ENCODE data around the gene ARPIN. TPM values are rescaled to one million over a fixed set of nuclear protein-coding genes. Genes with fewer than 3 reads are reported as not detected.
"Not testable (repeated sequence)": the region's sequence is repeated elsewhere in the genome, so short reads cannot be mapped to it uniquely, and the experiment has no call there.

ARPIN gene
- total RNA-seq, 1 donor from 2014 or later, result 13.3 TPM

DNA sequence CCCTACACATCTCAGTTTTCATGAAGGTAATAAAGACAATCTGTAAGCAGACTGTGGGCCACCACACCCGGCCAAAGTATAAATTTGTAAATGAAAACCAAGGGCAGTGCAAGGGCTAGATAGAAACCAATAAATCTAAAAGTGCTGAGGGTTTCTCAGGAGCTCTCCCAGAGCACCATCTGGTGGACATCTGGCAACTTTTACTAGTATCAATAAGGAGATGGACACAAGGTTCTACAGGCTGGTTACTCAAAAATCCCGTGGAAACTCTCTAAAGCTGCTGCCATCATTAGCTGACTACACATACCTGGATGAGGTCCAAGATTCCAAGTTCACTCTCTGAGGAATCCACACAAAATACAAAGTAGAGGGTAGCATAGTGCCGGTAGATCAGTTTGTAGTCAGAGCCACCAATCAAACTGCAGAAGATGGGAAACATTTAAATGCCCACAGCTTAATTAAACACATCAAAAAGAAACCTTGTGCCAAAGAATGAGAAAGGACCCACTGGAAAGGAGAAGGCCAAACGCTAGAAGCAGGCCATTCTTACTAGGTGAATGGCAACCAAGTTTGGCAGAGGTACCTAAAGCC lies 24.4 kb downstream of the ARPIN start:
- TF ChIP-seq, protein P1, sequence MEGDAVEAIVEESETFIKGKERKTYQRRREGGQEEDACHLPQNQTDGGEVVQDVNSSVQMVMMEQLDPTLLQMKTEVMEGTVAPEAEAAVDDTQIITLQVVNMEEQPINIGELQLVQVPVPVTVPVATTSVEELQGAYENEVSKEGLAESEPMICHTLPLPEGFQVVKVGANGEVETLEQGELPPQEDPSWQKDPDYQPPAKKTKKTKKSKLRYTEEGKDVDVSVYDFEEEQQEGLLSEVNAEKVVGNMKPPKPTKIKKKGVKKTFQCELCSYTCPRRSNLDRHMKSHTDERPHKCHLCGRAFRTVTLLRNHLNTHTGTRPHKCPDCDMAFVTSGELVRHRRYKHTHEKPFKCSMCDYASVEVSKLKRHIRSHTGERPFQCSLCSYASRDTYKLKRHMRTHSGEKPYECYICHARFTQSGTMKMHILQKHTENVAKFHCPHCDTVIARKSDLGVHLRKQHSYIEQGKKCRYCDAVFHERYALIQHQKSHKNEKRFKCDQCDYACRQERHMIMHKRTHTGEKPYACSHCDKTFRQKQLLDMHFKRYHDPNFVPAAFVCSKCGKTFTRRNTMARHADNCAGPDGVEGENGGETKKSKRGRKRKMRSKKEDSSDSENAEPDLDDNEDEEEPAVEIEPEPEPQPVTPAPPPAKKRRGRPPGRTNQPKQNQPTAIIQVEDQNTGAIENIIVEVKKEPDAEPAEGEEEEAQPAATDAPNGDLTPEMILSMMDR (IDR thresholded peaks at IDR 0.05; ENCODE audit: unreplicated experiment), result no peak
- Mint-ChIP-seq H3K27me3 (ENCODE audit: unreplicated experiment) (no peaks in the 10 kb centered on the region), H3K27ac (ENCODE audit: unreplicated experiment) (no peak overlapping the region), H3K36me3 (ENCODE audit: low read depth, unreplicated experiment) (peaks cover 5% of the 10 kb centered on the region), H3K9me3 (ENCODE audit: unreplicated experiment) (no peaks in the 10 kb centered on the region), H3K4me3 (ENCODE audit: unreplicated experiment) (no peak overlapping the region), H3K4me1 (ENCODE audit: unreplicated experiment) (peaks cover under 1% of the 10 kb centered on the region)
- DNase-seq (ENCODE audit: low spot score), result no peak

DNA sequence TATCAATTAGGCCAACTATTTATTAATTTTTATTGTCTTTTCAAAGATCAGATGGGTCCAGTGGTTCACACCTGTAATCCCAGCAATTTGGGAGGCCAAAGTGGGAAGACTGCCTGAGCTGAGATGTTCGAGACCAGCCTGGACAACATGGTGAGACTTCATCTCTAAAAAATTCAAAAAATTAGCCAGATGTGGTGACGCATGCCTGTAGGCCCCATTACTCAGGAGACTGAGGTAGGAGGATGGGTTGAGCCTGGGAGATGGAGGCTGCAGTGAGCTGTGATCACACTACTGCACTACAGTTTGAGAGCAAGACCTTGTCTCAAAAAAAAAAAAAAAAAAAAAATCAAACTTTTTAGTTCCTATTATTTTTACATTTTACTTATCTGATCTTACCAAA lies 27.1 kb downstream of the ARPIN start:
- Mint-ChIP-seq H3K27me3 (ENCODE audit: unreplicated experiment) (no peaks in the 10 kb centered on the region), H3K9me3 (ENCODE audit: unreplicated experiment) (no peaks in the 10 kb centered on the region), H3K4me3 (ENCODE audit: unreplicated experiment) (no peak overlapping the region), H3K4me1 (ENCODE audit: unreplicated experiment) (peaks cover 5% of the 10 kb centered on the region), H3K36me3 (ENCODE audit: low read depth, unreplicated experiment) (peaks cover 5% of the 10 kb centered on the region), H3K27ac (ENCODE audit: unreplicated experiment) (no peak overlapping the region)
- DNase-seq (ENCODE audit: low spot score), result no peak
- TF ChIP-seq, protein P1 (IDR thresholded peaks at IDR 0.05; ENCODE audit: unreplicated experiment), result no peak

DNA sequence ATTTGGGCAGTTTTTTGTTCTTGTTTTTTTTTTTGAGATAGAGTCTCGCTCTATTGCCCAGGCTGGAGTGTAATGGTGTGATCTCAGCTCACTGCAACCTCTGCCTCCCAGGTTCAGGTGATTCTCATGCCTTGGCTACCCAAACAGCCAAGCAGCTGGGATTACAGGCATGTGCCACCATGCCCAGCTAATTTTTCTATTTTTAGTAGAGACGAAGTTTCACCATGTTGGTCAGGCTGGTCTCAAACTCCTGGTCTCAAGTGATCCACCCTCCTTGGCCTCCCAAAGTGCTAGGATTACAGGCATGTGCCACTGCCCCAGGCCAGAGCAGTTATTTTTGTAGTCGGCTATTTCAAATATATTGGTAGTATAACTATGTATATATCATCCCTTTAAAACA lies 27.6 kb downstream of the ARPIN start:
- not testable (repeated sequence) for H3K27me3 Mint-ChIP-seq (ENCODE audit: unreplicated experiment); H3K9me3 Mint-ChIP-seq (ENCODE audit: unreplicated experiment); DNase-seq (ENCODE audit: low spot score)

DNA sequence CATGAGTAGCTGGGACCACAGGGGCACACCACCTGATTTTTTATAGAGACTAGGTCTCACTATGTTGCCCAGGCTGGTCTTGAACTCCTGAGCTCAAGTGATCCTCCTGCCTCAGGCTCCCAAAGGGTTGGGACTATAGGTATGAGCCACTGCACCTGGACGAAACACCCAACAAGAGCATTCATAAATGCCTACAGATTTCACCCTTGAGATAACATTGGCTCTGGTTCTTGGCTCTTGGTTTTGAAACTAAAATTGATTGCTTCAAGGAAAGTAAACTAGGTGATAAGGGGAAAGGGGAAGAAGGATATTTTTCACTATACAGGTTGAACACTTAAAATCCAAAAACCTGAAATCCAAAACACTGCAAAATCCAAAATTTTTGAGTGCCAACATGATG lies 29.2 kb downstream of the ARPIN start:
- Mint-ChIP-seq H3K27ac (ENCODE audit: unreplicated experiment) (no peak overlapping the region), H3K4me3 (ENCODE audit: unreplicated experiment) (no peak overlapping the region), H3K9me3 (ENCODE audit: unreplicated experiment) (no peaks in the 10 kb centered on the region), H3K4me1 (ENCODE audit: unreplicated experiment) (peaks cover 6% of the 10 kb centered on the region), H3K36me3 (ENCODE audit: low read depth, unreplicated experiment) (peaks cover 3% of the 10 kb centered on the region), H3K27me3 (ENCODE audit: unreplicated experiment) (no peaks in the 10 kb centered on the region)
- TF ChIP-seq, protein P1 (IDR thresholded peaks at IDR 0.05; ENCODE audit: unreplicated experiment), result no peak
- DNase-seq (ENCODE audit: low spot score), result no peak

More for the DNA sequence above, 27.6 kb downstream of the ARPIN start:
- not testable (repeated sequence) for H3K27ac Mint-ChIP-seq (ENCODE audit: unreplicated experiment); H3K4me3 Mint-ChIP-seq (ENCODE audit: unreplicated experiment); H3K36me3 Mint-ChIP-seq (ENCODE audit: low read depth, unreplicated experiment); H3K4me1 Mint-ChIP-seq (ENCODE audit: unreplicated experiment)

DNA sequence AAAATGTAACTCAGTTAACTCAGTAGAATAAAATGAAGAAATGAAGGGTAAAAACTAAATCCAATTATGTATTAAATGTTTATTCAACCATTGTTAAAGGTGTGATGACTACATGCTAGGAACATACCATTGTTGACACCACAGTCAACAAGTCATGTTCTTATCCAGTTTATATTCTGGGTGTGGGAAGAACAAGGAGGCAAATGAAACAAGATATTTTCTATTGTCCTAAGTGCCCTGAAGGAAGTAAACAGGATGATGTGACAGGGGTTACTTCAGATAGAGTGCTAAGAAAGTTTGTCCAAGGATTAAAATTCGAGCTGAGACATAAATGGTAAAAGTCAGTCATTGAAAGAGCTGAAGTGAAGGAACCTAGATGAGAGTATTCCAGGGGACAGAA lies 32.0 kb downstream of the ARPIN start:
- no peaks in the 10 kb centered on the region for H3K36me3 Mint-ChIP-seq (ENCODE audit: low read depth, unreplicated experiment)
- peaks cover 6% of the 10 kb centered on the region for H3K4me1 Mint-ChIP-seq (ENCODE audit: unreplicated experiment)
- H3K27me3 Mint-ChIP-seq (ENCODE audit: unreplicated experiment), result no peaks in the 10 kb centered on the region
- TF ChIP-seq, protein P1 (IDR thresholded peaks at IDR 0.05; ENCODE audit: unreplicated experiment), result no peak
- DNase-seq (ENCODE audit: low spot score), result no peak
- H3K27ac Mint-ChIP-seq (ENCODE audit: unreplicated experiment), result peak overlapping the region; percentile 11
- no peak overlapping the region for H3K4me3 Mint-ChIP-seq (ENCODE audit: unreplicated experiment)
- H3K9me3 Mint-ChIP-seq (ENCODE audit: unreplicated experiment), result no peaks in the 10 kb centered on the region

Measured in endothelial cell (in vitro differentiated cells).